Osteoblast (primary cell): ENCODE measurements around the gene EOLA2. TPM values are rescaled to one million over a fixed set of nuclear protein-coding genes. Genes with fewer than 3 reads are reported as not detected.
"Not testable (repeated sequence)": the region's sequence is repeated elsewhere in the genome, so short reads cannot be mapped to it uniquely, and the experiment has no call there.

ENCODE experiments used
- DNase-seq: peaks from one replicate; pipeline ENCODE4 v3.0.0; 2011; ENCODE audit warnings: low spot score, mixed read lengths; ENCODE audit not compliant: insufficient read length; ENCODE audit errors: missing footprints
- H2AFZ ChIP-seq: 2 replicates; pipeline ENCODE4 v1.6.0; 2011; ENCODE audit warnings: mild to moderate bottlenecking, low read length
- H3K27ac ChIP-seq: 2 replicates; pipeline ENCODE4 v1.5.1; 2011; ENCODE audit warnings: mild to moderate bottlenecking, low read depth, low read length, moderate library complexity
- H3K27me3 ChIP-seq: 2 replicates; pipeline ENCODE4 v1.6.0; 2012; ENCODE audit warnings: mild to moderate bottlenecking, control low read depth, inconsistent platforms, low read length, moderate library complexity; ENCODE audit not compliant: insufficient read depth
- H3K36me3 ChIP-seq: 2 replicates; pipeline ENCODE4 v1.5.1; 2011; ENCODE audit warnings: mild to moderate bottlenecking, low read length, control low read depth, moderate library complexity; ENCODE audit not compliant: insufficient read depth
- H3K4me1 ChIP-seq: 2 replicates; pipeline ENCODE4 v1.5.1; 2011; ENCODE audit warnings: mild to moderate bottlenecking, low read length, control low read depth, moderate library complexity; ENCODE audit not compliant: insufficient read depth
- H3K4me2 ChIP-seq: 2 replicates; pipeline ENCODE4 v1.6.0; 2011; ENCODE audit warnings: mild to moderate bottlenecking, low read length; ENCODE audit not compliant: insufficient read depth
- H3K4me3 ChIP-seq: fragments of 200-600 bp; sonication (generic); 3 replicates; pipeline ENCODE4 v1.5.1; 2012; ENCODE audit warnings: mild to moderate bottlenecking, low read length, inconsistent platforms; ENCODE audit not compliant: insufficient read depth
- H3K79me2 ChIP-seq: 2 replicates; pipeline ENCODE4 v1.6.0; 2012; ENCODE audit warnings: mild to moderate bottlenecking, low read length, control low read depth, inconsistent platforms; ENCODE audit not compliant: insufficient read depth
- H3K9me3 ChIP-seq: 2 replicates; pipeline ENCODE4 v1.5.1; 2011; ENCODE audit warnings: low read depth, low read length, control low read depth
- H4K20me1 ChIP-seq: 2 replicates; pipeline ENCODE4 v1.6.0; 2012; ENCODE audit warnings: mild to moderate bottlenecking, low read length, control low read depth; ENCODE audit not compliant: insufficient read depth
- CTCF ChIP-seq: IDR thresholded peaks from 2 replicates; pipeline ENCODE4 v1.5.1; 2011; ENCODE audit warnings: mild to moderate bottlenecking, low read depth, low read length, moderate library complexity; ENCODE audit errors: extremely low read depth
- total RNA-seq: library from RNA; depleted of rRNA; stranded (reverse); fragments of >200 nt; gene quantifications from 2 replicates; pipeline ENCODE4 v1.2.3, GENCODE V29; 2012

The EOLA2 gene
- total RNA-seq, 1 donor, result 18.5 TPM

GRCh38 chrX:149937871-149938426 lies 342 bp downstream of the EOLA2 start:
- Histone ChIP-seq H3K36me3 (no peaks in the 10 kb centered on the region), H3K27me3 (no peaks in the 10 kb centered on the region), H3K4me2 (peak overlapping the region; percentile 88), H3K9me3 (no peaks in the 10 kb centered on the region), H3K4me1 (peaks cover 6% of the 10 kb centered on the region), H3K27ac (peak overlapping the region; percentile 94), H4K20me1 (no peaks in the 10 kb centered on the region), H2AFZ (peak overlapping the region; percentile 75), H3K79me2 (peaks cover 12% of the 10 kb centered on the region), H3K4me3 (peak overlapping the region; percentile 88)
- no peak for TF ChIP-seq CTCF
- peak; percentile 62 for DNase-seq

GRCh38 chrX:149937328-149937727 lies 963 bp downstream of the EOLA2 start:
- H4K20me1 ChIP-seq, H3K27me3 ChIP-seq, H3K4me1 ChIP-seq, H3K36me3 ChIP-seq, H2AFZ ChIP-seq, DNase-seq, H3K9me3 ChIP-seq: not testable (repeated sequence)
- peak overlapping the region; percentile 94 for H3K27ac ChIP-seq
- H3K4me3 ChIP-seq, result peak overlapping the region; percentile 88
- H3K79me2 ChIP-seq, result peaks cover 12% of the 10 kb centered on the region
- H3K4me2 ChIP-seq, result peak overlapping the region; percentile 88

- not testable (repeated sequence) for H3K27me3 ChIP-seq
Observed at GRCh38 chrX:149933547-149933946, 4.7 kb downstream of the EOLA2 start.

GRCh38 chrX:149932970-149933369 lies 5.3 kb downstream of the EOLA2 start:
- H3K9me3 ChIP-seq, H3K79me2 ChIP-seq, H3K4me3 ChIP-seq, H4K20me1 ChIP-seq, H2AFZ ChIP-seq, H3K36me3 ChIP-seq, H3K4me1 ChIP-seq, H3K4me2 ChIP-seq, H3K27ac ChIP-seq, H3K27me3 ChIP-seq, DNase-seq: not testable (repeated sequence)

More at GRCh38 chrX:149933547-149933946, 4.7 kb downstream of the EOLA2 start:
- H3K9me3 ChIP-seq, H2AFZ ChIP-seq, H3K36me3 ChIP-seq, H3K27ac ChIP-seq, DNase-seq, H3K4me3 ChIP-seq, H4K20me1 ChIP-seq, H3K4me1 ChIP-seq, H3K4me2 ChIP-seq: not testable (repeated sequence)
- peaks cover 12% of the 10 kb centered on the region for H3K79me2 ChIP-seq

- H3K4me3 ChIP-seq, H3K27ac ChIP-seq, H2AFZ ChIP-seq, H3K9me3 ChIP-seq, H4K20me1 ChIP-seq, H3K36me3 ChIP-seq, DNase-seq, H3K4me2 ChIP-seq, H3K79me2 ChIP-seq, H3K4me1 ChIP-seq, H3K27me3 ChIP-seq: not testable (repeated sequence)
Observed at GRCh38 chrX:149932150-149932549, 6.1 kb downstream of the EOLA2 start.

- not testable (repeated sequence) for H3K27me3 ChIP-seq, H3K79me2 ChIP-seq, H3K36me3 ChIP-seq, H3K4me2 ChIP-seq, H3K9me3 ChIP-seq, H3K27ac ChIP-seq, H2AFZ ChIP-seq, H3K4me3 ChIP-seq, H3K4me1 ChIP-seq, DNase-seq, H4K20me1 ChIP-seq
Observed at GRCh38 chrX:149931355-149931754, 6.9 kb downstream of the EOLA2 start.

- H3K36me3 ChIP-seq, H3K9me3 ChIP-seq, H4K20me1 ChIP-seq, H3K79me2 ChIP-seq, H3K27me3 ChIP-seq, H3K27ac ChIP-seq, H3K4me3 ChIP-seq, H3K4me2 ChIP-seq, DNase-seq, H2AFZ ChIP-seq, H3K4me1 ChIP-seq: not testable (repeated sequence)
Observed at GRCh38 chrX:149929400-149929799, 8.9 kb downstream of the EOLA2 start, which contains the start of gene HSFX4. TSS of gene HSFX4 (plus strand) at chrX:149929573. CDS start at chrX:149929645, 72 bp downstream.

- H3K27ac ChIP-seq, H3K4me2 ChIP-seq, H3K4me1 ChIP-seq, H3K27me3 ChIP-seq, H3K4me3 ChIP-seq, H3K9me3 ChIP-seq, H4K20me1 ChIP-seq, DNase-seq, H2AFZ ChIP-seq, H3K79me2 ChIP-seq, H3K36me3 ChIP-seq: not testable (repeated sequence)
Observed at GRCh38 chrX:149928635-149929034, 9.7 kb downstream of the EOLA2 start.
